ELR (cell line): ENCODE data around the gene SHE.
"Not testable (repeated sequence)": the region's sequence is repeated elsewhere in the genome, so short reads cannot be mapped to it uniquely, and the experiment has no call there.

Experiments
- DNase-seq: peaks from one replicate; pipeline ENCODE4 v3.0.0-alpha.2; 2015; ENCODE audit warnings: low read depth

The SHE gene

DNA sequence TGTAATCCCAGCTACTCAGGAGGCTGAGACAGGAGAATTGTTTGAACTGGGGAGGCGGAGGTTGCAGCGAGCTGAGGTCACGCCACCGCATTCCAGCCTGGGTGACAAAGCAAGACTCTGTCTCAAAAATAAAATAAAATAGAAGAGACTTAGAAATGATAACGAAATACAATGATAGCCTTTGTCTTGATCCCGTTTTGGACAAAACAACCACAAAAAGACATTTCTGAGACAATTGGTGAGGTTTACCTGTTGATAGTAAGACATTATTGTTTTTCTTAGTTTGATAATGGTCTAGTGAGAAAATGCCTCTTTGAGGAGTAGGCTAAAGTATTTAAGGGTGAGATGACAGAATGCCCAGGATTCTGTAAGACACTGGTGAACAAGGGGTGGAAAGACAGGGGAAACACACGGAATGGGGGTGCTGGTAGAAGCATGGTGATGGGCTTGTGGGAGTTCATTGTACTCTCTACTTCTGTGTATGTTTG lies 11.9 kb upstream of the SHE start:
- DNase-seq, result no peak

DNA sequence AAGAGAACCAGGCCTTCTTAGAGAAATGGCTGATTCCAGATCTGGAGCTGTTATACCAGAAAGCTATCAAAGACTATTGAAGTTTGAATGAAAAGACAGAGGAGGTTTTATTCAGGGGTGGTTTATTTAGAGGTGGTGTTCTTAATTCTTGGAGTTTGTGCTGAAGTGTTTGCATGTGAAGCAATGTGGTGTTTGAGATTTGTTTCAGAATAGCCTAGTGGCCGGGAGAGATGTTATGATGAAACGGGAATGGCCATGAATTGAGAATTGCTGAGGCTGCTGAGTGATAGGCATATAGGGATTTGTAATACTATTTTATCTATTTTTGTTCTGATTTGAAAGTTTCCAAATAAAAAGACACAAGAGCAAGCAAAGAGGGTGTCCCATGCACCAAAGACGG lies 10.5 kb upstream of the SHE start:
- DNase-seq, result no peak

DNA sequence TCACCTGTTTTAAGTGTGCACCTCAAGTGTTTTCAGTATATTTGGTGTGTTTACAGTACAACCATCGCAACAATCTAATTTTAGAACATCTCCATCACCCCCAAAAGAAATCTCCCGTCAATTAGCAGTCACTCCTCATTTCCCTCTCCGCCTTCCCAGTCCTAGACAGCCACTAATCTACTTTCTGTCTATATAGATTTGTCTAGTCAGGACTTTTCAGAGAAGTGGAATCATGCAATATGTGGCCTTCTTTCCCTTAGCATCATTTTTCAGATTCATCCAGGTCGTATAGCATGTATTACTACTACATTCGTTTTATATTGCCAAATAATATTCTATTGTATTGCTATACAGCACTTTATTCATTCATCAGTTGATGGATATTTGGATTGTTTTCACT lies 1.7 kb upstream of the SHE start:
- no peak for DNase-seq

DNA sequence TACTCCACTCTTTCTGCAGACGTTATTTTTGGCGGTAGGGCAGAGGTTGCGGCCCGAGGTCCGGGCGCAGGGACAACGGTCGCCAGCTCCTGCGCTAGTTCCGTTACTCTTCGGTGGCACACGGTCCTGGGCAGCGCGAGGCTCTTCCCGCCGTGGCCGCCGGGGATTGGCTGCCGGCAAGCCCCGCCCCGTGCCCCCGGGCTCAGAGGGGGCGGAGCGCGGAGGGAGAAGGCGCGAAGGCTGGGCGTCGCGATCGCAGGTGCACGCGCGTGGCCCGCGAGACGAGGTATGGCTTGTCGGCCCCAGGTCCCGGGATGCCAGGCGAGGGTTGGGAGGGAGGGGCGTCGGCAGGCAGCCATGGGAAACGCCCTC lies 518 bp upstream of the SHE start:
- no peak for DNase-seq

DNA sequence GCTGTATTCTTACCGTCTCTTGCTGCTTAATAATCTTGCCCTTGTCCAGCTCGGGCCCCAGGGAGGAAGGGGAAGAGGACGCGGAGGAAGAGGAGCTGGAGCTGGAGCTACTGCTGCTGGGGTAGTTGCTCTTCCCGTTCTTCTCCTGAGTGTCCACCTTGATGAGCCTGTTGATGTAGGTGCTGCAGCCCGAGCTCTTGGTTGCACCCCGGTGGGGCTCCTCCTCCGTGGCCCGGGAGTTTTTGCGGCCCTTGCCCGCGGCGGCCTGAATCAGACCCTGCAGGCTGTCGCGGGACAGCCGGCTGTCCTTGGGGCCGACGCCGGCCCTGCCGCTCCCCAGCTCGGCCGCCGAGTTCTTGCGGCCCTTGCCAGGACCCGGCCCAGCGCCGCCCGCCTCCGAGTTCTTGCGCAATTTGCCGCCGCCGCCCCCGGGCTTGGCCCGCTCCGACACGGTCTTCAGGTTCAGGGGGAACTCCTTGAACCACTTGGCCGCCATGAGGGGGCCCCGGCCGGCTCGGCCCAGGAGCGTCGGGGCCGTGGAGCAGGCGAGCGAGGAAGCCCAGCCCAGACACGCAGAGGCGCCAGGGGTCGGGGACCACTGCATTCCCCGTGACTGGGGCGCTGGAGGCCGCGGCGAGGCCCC lies 668 bp downstream of the SHE start:
- no peak for DNase-seq

DNA sequence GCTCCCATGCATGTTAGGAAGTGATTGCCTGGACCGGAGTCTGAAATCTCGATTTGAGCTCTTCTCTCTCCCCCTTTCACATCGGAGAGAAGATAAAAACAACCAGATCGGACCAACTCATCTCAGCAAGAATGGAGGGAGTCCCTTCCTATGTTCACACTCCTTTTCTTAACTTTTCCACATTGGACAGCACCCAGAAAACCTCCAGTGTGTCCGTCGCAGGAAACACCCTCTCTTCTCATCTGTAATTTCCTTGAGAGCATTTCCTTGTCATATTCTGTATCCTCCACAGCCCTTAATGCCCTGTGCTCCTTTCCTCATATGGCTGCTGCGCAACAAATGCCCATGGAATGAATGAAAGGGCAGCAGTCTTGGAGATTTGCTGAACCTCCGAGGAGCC lies 1.7 kb downstream of the SHE start:
- no peak for DNase-seq

DNA sequence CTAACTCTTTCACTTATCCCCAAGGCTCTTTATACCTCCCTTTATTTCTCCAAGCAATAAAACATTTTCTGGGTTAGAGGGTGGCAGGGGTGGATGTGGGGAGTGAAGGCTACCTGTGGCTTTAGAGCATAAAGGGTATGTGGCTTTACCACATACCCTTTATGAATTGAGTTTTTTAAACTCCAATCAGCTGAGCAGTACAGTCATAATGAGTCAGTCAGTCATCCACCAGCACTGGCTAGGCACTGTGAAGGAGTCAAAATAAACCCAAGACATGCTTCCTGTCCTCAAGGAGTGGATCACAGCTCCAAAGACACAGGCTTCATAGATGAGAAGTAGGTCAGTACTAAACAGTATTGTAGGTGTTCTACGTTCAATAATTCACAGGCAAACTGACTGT lies 2.8 kb downstream of the SHE start:
- DNase-seq, result no peak

DNA sequence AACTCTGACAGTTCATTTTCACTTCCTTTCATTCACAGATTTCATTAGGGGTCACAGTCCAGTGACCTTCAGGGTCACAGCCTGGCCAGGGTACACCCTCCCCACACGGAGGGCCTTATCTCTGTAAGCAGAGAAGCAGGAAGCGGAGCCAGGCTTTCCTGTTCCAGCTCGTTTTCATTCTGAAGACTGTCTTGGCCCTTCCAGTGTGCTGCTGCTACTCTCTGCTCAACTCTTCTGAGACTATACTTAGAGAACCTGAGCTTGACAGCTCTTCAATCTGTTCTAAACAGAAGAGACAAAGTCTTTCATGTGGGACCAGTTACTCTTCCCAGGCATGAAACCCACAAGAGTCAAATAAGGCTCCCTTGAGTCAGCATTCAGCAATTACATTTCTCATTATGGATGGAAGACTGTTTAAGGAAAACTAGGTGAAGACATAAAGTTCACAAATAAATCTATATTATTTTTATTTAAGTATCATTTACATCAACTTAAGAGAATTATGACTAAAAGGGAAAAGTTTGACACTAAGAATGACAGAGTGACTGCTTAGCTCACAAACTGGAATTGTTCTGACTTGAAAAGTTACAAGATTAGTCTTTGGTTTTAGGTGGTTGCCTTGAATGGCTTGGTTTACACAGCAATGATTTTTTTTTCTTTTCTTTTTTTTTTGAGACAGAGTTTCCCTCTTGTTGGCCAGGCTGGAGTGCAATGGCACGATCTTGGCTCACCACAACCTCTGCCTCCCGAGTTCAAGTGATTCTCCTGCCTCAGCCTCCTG lies 5.0 kb downstream of the SHE start:
- DNase-seq, result no peak

DNA sequence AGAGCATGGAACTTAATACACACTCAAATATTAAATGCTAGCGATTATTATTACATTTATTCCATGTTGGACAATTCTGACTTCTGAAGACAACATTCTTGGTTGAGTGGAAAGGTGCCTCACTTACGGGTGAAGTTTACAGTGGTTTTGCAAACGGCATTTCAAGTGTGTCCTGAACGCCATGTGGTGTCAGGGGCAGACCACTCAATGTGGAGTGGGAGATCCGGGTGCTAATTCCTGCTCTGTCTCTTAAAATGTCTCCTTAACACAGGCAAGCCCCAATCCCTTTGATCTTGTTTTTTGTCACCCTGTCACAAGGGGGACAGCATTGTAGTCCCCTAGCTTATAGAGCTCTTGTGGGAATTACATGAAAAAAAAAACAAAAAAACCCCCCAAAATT lies 5.8 kb downstream of the SHE start:
- DNase-seq, result no peak

DNA sequence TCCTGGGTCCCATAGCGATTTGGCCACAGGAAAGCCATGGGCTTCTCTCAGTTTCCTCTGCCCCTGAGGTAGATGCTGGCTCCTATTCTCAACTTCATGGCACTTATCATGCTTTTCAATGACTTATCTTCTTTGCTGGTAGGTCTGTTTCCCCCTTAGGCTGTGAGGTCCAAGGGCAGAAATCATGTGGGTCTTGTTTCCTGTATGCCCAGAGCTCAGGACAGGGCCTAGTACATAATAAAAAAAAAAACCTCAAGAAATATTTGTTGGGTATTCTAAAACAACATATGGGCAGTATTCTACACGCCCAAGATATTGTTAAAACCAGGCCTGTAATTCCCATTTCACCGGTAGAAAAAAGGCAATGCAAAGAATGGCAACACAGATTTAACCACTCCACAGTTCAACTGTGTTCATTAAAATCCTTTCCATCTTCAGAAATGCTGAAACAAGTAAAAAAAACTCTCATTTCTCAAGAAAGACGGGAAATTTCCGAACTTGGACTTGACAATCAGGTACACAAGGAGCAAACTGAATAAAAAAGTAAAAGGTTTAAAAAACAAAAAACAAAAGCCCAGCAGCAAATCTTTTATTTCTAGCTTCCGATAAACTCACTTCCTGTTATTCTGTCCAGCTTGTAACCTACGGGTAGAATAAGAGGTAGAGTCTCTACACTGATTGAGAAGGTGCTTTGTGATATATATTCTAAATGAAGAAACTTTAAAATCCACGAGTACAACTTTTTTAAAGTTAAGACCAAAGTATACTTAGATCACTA lies 6.5 kb downstream of the SHE start:
- DNase-seq, result no peak

DNA sequence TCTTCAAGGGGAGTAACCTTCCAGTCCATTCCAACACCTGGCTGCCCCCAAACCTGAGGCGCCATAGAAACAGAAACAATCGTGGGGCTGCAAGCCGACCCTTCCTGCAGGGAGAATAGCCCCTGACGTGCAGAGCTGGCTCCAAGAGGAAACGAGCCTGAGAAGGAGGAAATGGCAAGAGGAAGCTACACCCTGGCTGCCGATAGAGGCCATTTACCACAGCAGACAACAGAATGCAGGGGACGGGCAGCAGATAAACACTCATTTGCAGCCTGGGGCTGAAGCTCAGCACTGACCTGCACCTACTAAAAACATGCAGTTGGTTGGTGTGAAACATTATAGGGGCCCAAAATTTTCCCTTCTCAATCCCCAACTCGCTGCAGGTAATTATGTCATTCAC lies 8.9 kb downstream of the SHE start:
- no peak for DNase-seq

DNA sequence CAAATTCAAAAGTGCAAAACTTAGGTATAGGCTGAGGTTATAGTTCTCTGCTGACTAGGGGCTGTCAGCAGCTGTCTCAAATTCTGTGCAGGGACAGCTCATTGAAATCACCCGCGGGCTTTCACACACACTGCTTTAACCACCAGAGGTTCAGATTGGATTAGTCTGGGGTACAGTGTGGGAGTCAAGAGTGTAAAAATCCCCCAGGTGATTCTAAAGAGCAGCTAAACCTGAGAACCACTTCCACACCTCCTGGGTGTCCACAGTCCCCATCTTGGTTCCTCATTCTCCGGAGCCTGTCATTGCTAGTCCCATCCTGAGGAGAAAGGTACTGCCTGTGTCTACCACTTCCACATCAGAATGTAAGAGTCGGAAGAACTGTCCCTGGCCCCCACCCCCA lies 10.1 kb downstream of the SHE start:
- DNase-seq, result no peak

DNA sequence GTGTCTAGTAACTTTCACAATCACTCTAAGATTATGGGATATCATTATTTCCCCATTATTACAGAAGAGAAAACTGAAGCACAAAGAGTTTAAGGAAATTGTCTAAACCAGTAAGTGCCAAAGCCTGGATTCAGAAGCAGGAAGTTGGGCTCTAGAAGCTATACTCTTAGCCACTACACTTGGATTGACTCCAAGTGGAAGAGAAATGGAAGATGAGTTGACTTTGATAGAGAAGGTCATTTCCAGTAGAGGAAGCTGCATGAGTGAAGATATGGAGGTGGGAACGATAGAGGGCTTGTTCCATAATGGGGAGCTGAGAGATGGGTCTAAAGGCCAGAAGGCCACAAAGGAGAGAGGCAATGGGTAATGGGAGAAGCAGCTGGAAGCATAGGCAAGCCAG lies 11.9 kb downstream of the SHE start:
- DNase-seq, result no peak

DNA sequence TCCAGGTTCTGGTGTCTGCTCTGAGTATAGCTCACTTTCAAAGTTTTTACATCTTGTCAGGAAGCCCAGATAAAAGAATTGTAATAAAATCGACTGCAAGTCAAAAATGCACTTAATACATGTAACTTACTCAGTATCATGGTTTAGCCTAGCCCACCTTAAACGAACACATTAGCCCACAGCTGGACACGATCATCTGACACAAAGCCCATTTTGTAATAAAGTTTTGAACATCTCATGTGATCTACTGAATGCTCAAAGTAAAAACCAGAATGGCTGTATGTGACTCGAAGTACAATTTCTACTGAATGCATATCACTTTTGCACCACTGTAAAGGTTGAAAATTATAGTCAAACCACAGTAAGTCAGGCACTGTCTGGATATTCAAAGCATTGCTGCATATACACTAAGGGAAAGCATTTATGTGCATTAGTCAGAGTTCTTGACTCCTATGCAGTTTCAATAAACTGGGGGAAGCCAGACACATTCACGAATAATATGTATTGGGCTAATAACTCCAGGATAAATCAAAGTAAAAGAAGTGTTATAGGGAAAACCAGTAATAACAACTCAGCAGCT lies 12.4 kb downstream of the SHE start:
- DNase-seq, result no peak

DNA sequence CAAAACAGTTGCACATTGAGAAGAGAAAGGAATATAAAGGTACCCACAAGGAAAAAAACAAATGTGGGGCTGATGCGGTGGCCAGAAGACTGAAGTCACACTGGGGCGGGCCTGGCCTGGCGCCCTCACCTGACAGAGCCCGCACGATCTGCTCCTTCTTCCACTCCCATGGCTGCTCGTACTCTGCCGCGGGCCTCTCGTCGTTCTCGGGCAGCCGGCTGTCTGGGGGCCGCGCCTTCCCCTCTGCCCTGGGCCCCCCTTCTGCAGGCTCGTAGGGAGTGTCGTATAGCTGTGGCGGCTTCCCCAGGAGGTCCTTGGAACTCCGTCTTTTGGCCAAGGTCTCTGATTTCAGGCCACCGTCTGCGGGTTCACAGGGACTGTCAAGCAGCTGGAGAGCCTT lies 13.3 kb downstream of the SHE start:
- DNase-seq, result no peak

DNA sequence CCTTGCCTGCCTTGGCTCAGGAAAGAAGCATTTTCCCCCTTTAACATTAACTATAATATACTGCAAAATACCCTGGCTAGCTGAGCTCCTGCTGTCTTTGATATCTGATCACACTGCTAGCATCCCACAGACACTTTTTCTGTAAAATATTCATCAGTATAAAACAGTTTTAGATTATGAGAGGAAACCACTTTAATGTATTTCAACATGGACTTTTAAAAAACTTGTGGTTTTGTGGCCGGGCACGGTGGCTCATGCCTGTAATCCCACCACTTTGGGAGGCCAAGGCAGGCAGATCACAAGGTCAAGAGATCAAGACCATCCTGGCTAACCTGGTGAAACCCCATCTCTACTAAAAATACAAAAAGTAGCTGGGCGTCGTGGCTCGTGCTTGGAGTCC lies 15.5 kb downstream of the SHE start:
- DNase-seq, result not testable (repeated sequence)

DNA sequence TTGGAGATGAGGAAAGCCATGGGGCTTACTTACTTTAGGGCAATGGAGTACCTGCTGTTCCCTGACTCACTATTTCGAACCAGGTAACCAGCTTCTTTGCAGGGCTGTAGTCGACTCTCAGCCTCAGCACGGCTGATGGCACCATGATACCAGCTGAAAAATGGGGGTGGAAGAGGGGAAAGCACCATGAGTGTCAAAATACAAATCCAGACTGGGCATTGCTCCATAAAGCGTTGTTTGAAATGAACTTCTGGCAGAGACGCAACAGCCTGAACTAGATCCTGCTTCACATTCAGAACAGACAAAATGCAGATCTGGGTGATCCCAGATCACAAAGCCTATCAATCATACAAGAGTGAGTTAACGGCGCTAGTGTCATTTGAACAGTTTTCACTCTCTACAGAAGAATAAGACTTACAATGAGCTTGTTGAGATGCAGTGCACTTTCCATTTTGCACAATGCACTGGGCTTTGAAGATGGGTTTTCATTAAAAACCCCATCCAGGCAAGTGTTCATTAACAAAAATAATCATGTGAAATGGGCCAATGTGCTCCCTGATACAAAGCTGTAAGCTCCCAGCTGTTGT lies 16.2 kb downstream of the SHE start:
- no peak for DNase-seq

DNA sequence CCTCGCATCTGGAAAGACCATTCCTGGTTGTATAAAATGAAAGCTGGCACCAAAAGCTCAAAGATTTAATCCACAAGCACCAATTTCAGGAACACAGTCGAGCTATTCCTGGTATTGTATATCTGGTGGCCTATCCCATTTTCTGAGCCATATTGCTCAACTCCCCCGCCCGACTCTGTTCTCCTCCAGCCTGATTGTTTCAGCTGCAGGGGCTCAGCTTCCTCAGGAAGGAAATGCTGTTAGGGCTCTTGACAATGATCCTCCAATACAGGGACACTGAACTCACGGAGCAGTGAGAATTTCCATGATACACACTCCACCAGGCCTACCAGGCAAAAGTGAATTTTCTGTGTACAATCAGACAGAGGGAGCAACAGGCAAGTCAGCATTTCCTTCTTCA lies 17.1 kb downstream of the SHE start:
- DNase-seq, result no peak

DNA sequence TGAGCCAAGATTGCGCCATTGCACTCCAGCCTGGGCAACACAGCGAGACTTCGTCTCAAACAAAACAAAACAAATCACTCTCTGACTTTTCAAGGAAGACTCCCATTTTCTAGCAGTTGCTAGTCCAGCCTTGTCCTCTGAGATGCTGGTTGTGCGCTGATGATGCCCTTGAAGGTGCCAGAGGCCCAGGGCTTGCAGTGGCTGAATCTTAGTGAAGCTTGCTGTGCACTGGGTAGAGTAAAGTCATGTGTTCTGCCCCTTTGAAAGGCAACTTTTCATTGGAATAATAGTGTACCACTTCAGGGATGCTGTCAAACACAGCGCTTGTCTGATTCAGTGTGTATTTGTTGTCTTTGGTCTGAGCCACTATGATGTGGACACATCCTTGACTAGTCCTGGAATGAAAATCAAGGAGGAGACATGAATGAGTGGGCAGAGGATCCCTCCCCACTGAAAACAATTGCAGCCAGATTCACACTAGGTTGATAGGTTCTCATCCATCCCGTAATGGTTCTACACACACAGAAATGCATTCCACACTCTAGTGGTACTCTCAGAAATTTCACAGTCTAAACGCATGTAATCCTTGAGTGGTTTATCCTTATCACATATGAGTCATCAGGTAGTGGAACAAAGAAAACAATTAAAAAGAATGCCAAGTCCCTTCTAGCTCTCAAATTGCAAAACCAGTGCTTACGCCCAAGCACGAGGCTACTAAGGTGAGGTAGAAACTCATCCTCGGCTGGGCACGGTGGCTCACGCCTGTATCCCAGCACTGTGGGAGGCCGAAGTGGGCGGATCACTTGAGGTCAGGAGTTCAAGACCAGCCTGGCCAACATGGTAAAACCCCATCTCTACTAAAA lies 18.0 kb downstream of the SHE start:
- peak; percentile 53 for DNase-seq

DNA sequence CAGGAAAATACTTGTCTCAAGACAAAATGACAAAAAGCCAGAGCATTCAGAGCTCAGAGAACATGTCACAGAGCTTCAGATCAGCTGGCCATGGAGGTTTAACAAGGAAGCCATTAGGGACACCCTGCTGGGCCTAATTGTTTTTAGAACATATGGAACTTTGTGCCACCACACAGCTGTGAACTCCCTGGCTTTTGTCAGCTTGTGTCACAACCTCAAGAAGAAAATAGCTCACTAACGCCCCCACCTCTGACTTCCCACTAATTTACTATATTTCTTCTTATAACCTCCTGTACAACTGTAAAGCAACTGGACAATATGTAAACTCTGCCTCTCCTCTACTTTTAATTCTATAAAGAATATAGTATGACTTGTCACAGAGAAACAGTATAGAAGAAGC lies 21.2 kb downstream of the SHE start:
- no peak for DNase-seq

DNA sequence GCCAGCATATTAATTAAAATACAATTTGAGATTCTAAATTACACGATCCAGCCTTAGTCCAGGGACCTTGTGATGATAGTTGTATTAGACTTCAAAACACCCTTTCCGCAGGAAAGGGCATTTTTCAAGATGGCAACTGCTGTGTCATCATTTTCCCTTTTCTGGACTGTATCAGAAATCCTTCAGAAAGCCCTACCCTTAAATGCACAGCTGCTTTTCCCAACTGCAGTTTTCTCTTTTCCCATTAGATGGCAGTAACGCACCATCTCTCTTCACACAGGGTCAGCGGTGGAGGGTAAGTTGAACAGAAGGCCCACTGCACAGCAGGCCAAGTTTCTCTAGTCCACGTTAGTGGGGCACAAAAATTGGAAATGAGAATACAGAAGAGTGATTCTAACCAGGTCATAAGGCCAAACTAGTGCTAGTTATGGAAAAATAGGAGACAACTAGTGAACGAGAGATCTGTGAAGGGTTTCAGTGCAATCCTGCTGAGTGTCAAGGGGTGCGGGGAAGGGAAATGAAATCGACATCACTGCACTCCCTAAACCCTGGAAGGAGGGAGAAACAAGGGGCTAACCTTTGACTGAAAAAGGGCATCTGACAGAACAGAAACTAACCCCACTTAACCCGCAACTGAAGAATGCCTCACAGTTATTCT lies 22.3 kb downstream of the SHE start:
- peak; percentile 88 for DNase-seq
